Measurements from ENCODE around the gene SMIM45.

The SMIM45 gene

DNA sequence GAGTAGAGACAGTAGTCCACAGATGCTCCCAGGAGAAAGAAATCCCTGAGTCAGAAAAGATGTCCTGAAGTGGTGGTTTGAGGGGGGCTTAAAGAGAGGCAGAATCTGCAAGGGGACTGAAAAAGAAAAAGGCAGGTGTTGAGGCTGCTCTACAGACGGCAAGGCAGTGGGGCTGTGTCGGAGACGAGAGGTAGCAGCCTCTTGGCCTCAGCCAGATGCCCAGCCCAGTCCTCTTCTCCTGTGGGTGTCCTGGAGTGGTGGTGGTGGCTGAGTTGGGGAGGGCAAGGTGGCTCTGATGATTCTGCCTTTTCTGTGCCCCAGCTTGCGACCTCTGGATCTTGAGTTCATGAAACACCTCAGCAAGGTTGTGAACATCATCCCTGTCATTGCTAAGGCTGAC is 37.3 kb downstream of the SMIM45 start:
- no peak overlapping the region for H3K27ac ChIP-seq
- TF ChIP-seq POLR2A (IDR thresholded peaks at IDR 0.05), result no peak
- TF ChIP-seq, protein P1, sequence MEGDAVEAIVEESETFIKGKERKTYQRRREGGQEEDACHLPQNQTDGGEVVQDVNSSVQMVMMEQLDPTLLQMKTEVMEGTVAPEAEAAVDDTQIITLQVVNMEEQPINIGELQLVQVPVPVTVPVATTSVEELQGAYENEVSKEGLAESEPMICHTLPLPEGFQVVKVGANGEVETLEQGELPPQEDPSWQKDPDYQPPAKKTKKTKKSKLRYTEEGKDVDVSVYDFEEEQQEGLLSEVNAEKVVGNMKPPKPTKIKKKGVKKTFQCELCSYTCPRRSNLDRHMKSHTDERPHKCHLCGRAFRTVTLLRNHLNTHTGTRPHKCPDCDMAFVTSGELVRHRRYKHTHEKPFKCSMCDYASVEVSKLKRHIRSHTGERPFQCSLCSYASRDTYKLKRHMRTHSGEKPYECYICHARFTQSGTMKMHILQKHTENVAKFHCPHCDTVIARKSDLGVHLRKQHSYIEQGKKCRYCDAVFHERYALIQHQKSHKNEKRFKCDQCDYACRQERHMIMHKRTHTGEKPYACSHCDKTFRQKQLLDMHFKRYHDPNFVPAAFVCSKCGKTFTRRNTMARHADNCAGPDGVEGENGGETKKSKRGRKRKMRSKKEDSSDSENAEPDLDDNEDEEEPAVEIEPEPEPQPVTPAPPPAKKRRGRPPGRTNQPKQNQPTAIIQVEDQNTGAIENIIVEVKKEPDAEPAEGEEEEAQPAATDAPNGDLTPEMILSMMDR (IDR thresholded peaks at IDR 0.05), result no peak
- no peaks in the 10 kb centered on the region for H3K36me3 ChIP-seq
- no peak overlapping the region for H3K4me3 ChIP-seq
- no peaks in the 10 kb centered on the region for H3K9me3 ChIP-seq
- DNase-seq, result no peak
- intact Hi-C loops (cut with DNase I; ENCODE audit: low total_unique reads), result no loop called here
- no peaks in the 10 kb centered on the region for H3K27me3 ChIP-seq
- H3K4me1 ChIP-seq, result no peaks in the 10 kb centered on the region

DNA sequence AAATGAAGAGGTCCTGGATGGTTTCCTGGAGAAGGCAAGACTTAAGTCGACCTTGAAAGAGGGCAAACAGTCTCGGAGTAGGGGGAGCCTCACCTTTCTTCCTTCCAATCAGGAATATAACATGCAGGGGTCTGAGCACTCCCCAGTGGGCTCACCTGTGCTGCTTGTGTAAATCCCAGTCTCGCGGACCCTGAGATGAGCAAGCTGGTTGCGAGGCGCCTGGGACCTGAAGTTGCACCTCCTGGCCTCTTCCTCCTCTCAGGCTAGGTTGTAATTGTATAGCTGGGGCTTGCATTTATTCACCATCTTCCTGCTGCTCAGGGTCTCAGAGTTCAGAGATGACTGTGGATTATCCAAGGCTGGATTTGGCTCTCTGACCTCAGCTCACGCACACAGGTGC is 39.2 kb downstream of the SMIM45 start:
- no peak for TF ChIP-seq POLR2A (IDR thresholded peaks at IDR 0.05)
- TF ChIP-seq, protein P1 (IDR thresholded peaks at IDR 0.05), result no peak
- Histone ChIP-seq H3K27me3 (no peaks in the 10 kb centered on the region), H3K36me3 (no peaks in the 10 kb centered on the region), H3K9me3 (no peaks in the 10 kb centered on the region), H3K27ac (no peak overlapping the region), H3K4me1 (no peaks in the 10 kb centered on the region), H3K4me3 (no peak overlapping the region)
- intact Hi-C loops (cut with DNase I; ENCODE audit: low total_unique reads), result no loop called here
- DNase-seq, result no peak

DNA sequence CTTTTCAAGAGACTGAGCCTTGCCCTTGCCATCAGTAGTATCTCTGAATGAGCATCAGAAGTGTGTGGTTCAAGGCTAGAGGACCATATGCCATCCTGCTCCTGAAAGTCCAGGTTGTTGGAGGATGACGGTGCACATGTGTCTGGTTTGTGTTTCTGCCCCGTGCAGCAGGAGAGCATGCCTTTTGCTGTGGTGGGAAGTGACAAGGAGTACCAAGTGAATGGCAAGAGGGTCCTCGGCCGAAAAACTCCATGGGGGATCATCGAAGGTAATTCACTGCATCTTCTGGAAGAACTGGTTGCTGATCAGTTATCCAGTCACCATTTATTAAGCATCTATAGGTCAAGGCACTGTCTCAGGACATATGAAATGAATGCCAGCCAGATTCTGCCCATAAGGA is 40.5 kb downstream of the SMIM45 start:
- H3K4me1 ChIP-seq, result no peaks in the 10 kb centered on the region
- no peak overlapping the region for H3K4me3 ChIP-seq
- intact Hi-C loops (cut with DNase I; ENCODE audit: low total_unique reads), result no loop called here
- no peak for DNase-seq
- H3K27me3 ChIP-seq, result no peaks in the 10 kb centered on the region
- no peaks in the 10 kb centered on the region for H3K9me3 ChIP-seq
- H3K36me3 ChIP-seq, result no peaks in the 10 kb centered on the region
- no peak overlapping the region for H3K27ac ChIP-seq
- TF ChIP-seq, protein P1 (IDR thresholded peaks at IDR 0.05), result no peak
- TF ChIP-seq POLR2A (IDR thresholded peaks at IDR 0.05), result no peak

DNA sequence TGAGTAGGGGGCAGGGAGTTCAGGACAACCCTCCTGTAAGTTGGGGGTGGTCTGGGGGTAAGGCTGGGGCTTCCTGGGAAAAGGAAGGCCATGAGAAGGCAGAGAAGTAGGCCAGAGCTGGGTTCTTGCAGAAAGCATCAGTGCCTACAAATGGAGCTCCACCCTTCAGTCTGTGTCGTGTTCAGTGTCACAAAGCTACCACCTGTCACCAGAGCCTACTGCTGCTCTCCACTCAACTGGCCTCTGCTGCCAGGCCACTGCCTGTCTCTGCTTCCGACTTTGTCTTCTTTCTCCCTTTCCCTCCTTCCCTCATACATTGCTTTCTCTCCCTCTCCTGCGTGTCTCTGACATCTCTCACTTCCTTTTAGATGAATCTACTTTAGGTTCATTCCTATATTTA is 43.3 kb downstream of the SMIM45 start:
- TF ChIP-seq, protein P1 (IDR thresholded peaks at IDR 0.05), result no peak
- TF ChIP-seq POLR2A (IDR thresholded peaks at IDR 0.05), result no peak
- Histone ChIP-seq H3K9me3 (no peaks in the 10 kb centered on the region), H3K27ac (no peak overlapping the region), H3K4me1 (no peaks in the 10 kb centered on the region), H3K27me3 (no peaks in the 10 kb centered on the region), H3K36me3 (no peaks in the 10 kb centered on the region), H3K4me3 (no peak overlapping the region)
- intact Hi-C loops (cut with DNase I; ENCODE audit: low total_unique reads), result no loop called here
- no peak for DNase-seq

- Histone ChIP-seq H3K4me3 (no peak overlapping the region), H3K9me3 (no peaks in the 10 kb centered on the region), H3K36me3 (no peaks in the 10 kb centered on the region), H3K27ac (no peak overlapping the region), H3K4me1 (no peaks in the 10 kb centered on the region), H3K27me3 (no peaks in the 10 kb centered on the region)
- intact Hi-C loops (cut with DNase I; ENCODE audit: low total_unique reads), result no loop called here
- TF ChIP-seq POLR2A (IDR thresholded peaks at IDR 0.05), result no peak
- TF ChIP-seq, protein P1 (IDR thresholded peaks at IDR 0.05), result no peak
- no peak for DNase-seq
Observed at GRCh38 chr22:41996826-41997225, 44.9 kb downstream of the SMIM45 start.

Measured in uterus (tissue), 3 donors.